GM18526 (cell line): ENCODE measurements around the gene KDM6A.

ENCODE experiments used
- POLR2A ChIP-seq: IDR thresholded peaks from 3 replicates; pipeline ENCODE4 v1.6.1; 2011; ENCODE audit not compliant: insufficient read length; ENCODE audit errors: extremely low read depth

The KDM6A gene

GRCh38 chrX:45011597-45011996 is 138.6 kb downstream of the KDM6A start:
- TF ChIP-seq POLR2A, result no peak

- TF ChIP-seq POLR2A, result no peak
These were observed 145.0 kb downstream of the KDM6A start for GRCh38 chrX:45017946-45018345.

- TF ChIP-seq POLR2A, result no peak
These were observed 149.2 kb downstream of the KDM6A start for GRCh38 chrX:45022150-45022549.

- no peak for TF ChIP-seq POLR2A
These were observed 151.5 kb downstream of the KDM6A start for GRCh38 chrX:45024501-45024900.

GRCh38 chrX:45026036-45026435 is 153.0 kb downstream of the KDM6A start:
- TF ChIP-seq POLR2A, result no peak

- no peak for TF ChIP-seq POLR2A
These were observed 158.9 kb downstream of the KDM6A start for GRCh38 chrX:45031830-45032378.

GRCh38 chrX:45035071-45035470 is 162.1 kb downstream of the KDM6A start:
- TF ChIP-seq POLR2A, result no peak

- TF ChIP-seq POLR2A, result no peak
These were observed 163.2 kb downstream of the KDM6A start for GRCh38 chrX:45036161-45036560.

GRCh38 chrX:45046417-45046816 is 173.4 kb downstream of the KDM6A start:
- TF ChIP-seq POLR2A, result no peak

GRCh38 chrX:45050558-45050957 is 177.6 kb downstream of the KDM6A start:
- no peak for TF ChIP-seq POLR2A

- TF ChIP-seq POLR2A, result no peak
These were observed 183.6 kb downstream of the KDM6A start for GRCh38 chrX:45056428-45057145.

- TF ChIP-seq POLR2A, result no peak
These were observed 190.5 kb downstream of the KDM6A start for GRCh38 chrX:45063319-45064095.

- no peak for TF ChIP-seq POLR2A
These were observed 195.6 kb downstream of the KDM6A start for GRCh38 chrX:45068569-45068968.

GRCh38 chrX:45070116-45071007 is 197.4 kb downstream of the KDM6A start:
- TF ChIP-seq POLR2A, result no peak

- no peak for TF ChIP-seq POLR2A
These were observed 204.9 kb downstream of the KDM6A start for GRCh38 chrX:45077748-45078424.

GRCh38 chrX:45083314-45083713 is 210.3 kb downstream of the KDM6A start:
- TF ChIP-seq POLR2A, result no peak
